Upper lobe of right lung (tissue), 1 donor: ENCODE results near the gene ACTRT2. TPM values are rescaled to one million over a fixed set of nuclear protein-coding genes. Genes with fewer than 3 reads are reported as not detected.
A peak's percentile ranks its signal among the peaks of the same experiment; 100 is the strongest.

Experiments
- ATAC-seq: fragments of 200-7000 bp; cut with Tn5 transposase; one replicate; pipeline ENCODE4 v1.9.1; 2020; ENCODE audit warnings: mild to moderate bottlenecking, moderate library complexity
- DNase-seq: peaks from one replicate; pipeline ENCODE4 v3.0.0-alpha.2; 2020
- H3K27ac ChIP-seq: fragments of 200-600 bp; one replicate; pipeline ENCODE4 v1.8.0; 2022
- H3K27me3 ChIP-seq: fragments of 200-600 bp; one replicate; pipeline ENCODE4 v1.8.0; 2022; ENCODE audit warnings: mild to moderate bottlenecking
- H3K36me3 ChIP-seq: fragments of 200-600 bp; one replicate; pipeline ENCODE4 v1.8.0; 2022
- H3K4me1 ChIP-seq: fragments of 200-600 bp; one replicate; pipeline ENCODE4 v1.8.0; 2022
- H3K4me3 ChIP-seq: fragments of 200-600 bp; one replicate; pipeline ENCODE4 v1.8.0; 2022; ENCODE audit warnings: mild to moderate bottlenecking
- H3K9me3 ChIP-seq: fragments of 200-600 bp; one replicate; pipeline ENCODE4 v1.8.0; 2022
- intact Hi-C: fragments of 100-400 bp; cut with DNase I; formaldehyde crosslinking; loops from one replicate; pipeline ENCODE4 v1.11.0; 2022
- total RNA-seq: library from RNA; stranded (reverse); fragmentation: NEBNext Ultra II Directional; extraction: Animal tissue kit (Norgen Biotek cat#: 25700); gene quantifications from one replicate; pipeline ENCODE4 v1.2.1, GENCODE V29; 2021
- TF ChIP-seq, protein P1 (sequence below): fragments of 200-600 bp; IDR thresholded peaks from one replicate; pipeline ENCODE4 v1.8.0; 2022; ENCODE audit warnings: antibody characterized with exemption
- donor health status: DM: no; HTN: yes; CAD: no; lungs with severe emphysema.

The ACTRT2 gene
- total RNA-seq, 1 donor from 2014 or later = not detected

DNA sequence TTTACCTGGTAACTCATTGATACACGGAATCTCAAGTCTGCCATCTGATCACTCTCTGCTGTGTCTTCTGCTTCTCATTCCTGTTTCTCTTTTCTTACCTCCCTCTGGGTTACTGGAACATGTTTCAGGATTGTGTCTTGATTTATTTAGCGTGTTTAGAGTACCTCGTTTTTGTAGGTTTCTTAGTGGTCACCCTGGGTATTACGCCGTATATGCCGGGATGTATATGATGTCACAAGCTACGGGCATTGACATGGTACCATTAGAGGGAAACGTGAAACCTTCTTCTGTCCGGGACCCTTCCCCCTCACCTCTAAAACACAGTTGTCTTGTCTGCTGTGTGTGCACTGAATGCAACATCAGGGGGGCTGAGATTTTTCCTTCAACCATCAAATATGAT lies 2.8 kb downstream of the ACTRT2 start:
- Histone ChIP-seq H3K36me3 (no peaks in the 10 kb centered on the region), H3K27ac (no peak overlapping the region), H3K4me3 (no peak overlapping the region), H3K27me3 (peaks cover 15% of the 10 kb centered on the region), H3K4me1 (no peaks in the 10 kb centered on the region), H3K9me3 (no peaks in the 10 kb centered on the region)
- ATAC-seq = no peak
- TF ChIP-seq, protein P1, sequence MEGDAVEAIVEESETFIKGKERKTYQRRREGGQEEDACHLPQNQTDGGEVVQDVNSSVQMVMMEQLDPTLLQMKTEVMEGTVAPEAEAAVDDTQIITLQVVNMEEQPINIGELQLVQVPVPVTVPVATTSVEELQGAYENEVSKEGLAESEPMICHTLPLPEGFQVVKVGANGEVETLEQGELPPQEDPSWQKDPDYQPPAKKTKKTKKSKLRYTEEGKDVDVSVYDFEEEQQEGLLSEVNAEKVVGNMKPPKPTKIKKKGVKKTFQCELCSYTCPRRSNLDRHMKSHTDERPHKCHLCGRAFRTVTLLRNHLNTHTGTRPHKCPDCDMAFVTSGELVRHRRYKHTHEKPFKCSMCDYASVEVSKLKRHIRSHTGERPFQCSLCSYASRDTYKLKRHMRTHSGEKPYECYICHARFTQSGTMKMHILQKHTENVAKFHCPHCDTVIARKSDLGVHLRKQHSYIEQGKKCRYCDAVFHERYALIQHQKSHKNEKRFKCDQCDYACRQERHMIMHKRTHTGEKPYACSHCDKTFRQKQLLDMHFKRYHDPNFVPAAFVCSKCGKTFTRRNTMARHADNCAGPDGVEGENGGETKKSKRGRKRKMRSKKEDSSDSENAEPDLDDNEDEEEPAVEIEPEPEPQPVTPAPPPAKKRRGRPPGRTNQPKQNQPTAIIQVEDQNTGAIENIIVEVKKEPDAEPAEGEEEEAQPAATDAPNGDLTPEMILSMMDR = no peak
- DNase-seq = no peak
- intact Hi-C loops = no loop called here

DNA sequence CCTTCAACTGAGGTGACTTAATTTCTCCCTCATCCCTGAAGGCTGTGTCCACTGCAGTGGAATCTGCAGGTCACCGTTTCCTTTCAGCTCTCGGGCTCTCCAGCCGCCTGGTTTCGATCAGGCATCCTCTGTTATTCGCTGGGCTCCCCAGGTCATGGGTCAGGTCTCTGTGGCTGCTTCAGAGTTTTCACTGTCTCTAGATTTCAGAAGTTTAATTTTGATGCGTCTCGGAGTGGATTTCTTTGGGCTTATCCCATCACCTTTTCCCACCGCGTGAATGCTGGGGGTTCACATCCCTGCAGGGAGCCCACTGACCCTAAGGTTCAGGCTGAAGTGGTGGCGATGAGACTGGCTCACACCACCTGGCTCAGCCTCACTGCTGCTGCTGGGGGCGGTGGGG lies 3.3 kb downstream of the ACTRT2 start:
- Histone ChIP-seq H3K4me3 (no peak overlapping the region), H3K27ac (no peak overlapping the region), H3K9me3 (no peaks in the 10 kb centered on the region), H3K4me1 (no peaks in the 10 kb centered on the region), H3K36me3 (no peaks in the 10 kb centered on the region), H3K27me3 (peaks cover 20% of the 10 kb centered on the region)
- ATAC-seq (no peak), DNase-seq (peak; percentile 23)
- intact Hi-C loops = no loop called here
- TF ChIP-seq, protein P1 = no peak

DNA sequence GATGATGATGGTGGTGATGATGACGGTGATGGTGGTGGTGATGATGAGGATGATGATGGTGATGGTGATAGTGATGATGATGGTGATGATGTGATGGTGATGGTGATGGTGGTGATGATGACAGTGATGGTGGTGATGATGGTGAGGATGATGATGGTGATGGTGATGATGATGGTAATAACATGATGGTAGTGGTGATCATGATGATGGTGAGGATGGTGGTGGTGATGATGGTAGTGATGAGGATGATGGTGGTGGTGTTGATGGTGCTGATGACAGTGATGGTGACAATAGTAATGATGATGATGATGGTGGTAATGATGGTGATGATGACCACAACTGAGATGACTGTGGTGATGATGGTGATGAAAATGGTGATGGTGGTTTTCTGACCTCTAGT lies 4.9 kb downstream of the ACTRT2 start:
- Histone ChIP-seq H3K27me3 (peaks cover 30% of the 10 kb centered on the region), H3K27ac (no peak overlapping the region), H3K36me3 (no peaks in the 10 kb centered on the region), H3K4me3 (no peak overlapping the region), H3K4me1 (no peaks in the 10 kb centered on the region), H3K9me3 (no peaks in the 10 kb centered on the region)
- ATAC-seq (no peak), DNase-seq (no peak)
- intact Hi-C loops = no loop called here
- TF ChIP-seq, protein P1 = no peak

DNA sequence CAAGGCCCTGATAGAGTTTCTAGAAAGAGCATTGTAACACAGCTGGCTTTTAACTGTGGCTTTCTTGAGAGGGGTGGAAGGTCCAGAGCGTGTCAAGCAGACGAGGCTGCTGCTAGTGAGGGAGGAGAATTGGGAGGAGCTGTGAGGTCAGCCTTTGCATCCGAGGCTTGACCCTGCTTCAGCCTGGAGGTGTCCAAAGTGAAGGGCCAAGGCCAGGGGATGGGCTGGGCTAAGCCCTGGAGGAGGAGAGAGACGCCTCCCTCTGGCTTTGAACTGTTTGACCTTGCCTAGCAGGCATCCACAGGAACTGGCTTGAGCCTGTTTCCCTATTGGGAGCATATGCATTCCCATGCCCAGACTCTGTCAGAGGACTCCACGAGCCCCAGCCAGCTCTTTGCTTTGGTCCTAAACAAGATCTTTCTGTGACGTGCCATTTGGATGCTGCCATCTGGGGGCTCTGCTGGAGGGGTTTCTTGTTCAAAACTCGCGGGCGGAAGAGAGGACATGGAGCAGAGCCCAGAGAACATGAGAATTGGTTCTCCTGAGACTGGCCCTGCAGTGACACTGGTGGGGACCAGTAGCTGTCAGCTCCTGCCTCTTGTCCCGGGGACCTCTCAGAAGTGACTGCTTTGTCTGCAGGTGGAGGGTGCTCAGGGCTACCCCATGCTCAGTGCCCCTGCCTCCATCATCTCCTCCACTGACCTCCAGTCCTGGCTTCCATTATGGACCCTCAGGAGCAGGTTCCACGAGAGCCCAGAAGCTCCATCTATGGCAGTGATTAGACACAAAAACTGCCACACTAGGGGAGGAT lies 5.5 kb downstream of the ACTRT2 start:
- ATAC-seq (no peak), DNase-seq (peak; percentile 37)
- Histone ChIP-seq H3K27ac (no peak overlapping the region), H3K36me3 (no peaks in the 10 kb centered on the region), H3K4me3 (no peak overlapping the region), H3K27me3 (peaks cover 30% of the 10 kb centered on the region), H3K4me1 (no peaks in the 10 kb centered on the region), H3K9me3 (no peaks in the 10 kb centered on the region)
- TF ChIP-seq, protein P1 = no peak
- intact Hi-C loops = no loop called here

DNA sequence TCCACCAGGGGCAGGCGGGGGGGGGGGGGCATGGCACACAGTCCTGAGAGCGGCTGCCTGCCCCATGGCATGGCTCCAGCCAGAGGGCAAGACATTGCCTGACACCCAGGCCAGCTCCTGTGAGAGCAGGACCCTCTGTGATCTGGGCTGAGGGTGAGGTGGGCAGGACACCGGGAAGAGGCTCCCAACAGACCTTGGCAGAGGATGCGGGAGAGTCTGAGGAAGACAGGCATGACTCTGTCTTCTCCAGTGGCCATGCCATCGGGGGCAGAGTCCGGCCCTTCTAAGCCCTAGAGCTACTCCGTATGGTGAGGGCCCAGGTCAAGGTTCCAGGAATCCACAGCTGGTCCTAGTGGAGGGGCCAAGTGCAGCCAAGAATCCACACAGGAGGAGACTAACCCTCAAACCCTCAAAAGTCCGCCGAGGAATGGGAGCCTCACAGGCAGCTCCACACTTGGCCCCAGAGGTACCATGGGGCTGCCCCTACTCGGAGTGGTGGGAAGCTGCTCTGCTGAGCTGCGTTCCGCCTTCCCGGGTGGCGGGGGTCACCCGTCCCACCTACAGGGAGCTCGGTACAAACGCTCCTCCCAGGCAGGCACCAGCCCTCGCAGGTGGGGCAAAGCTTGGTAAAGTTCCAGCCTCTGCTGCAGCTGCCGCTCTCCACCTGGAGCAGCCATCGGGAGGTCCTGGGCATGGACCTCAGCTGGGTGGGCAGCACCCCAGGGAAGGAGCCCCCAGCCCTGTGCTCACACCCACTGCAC lies 6.5 kb downstream of the ACTRT2 start:
- TF ChIP-seq, protein P1 = no peak
- Histone ChIP-seq H3K4me1 (no peaks in the 10 kb centered on the region), H3K4me3 (no peak overlapping the region), H3K36me3 (no peaks in the 10 kb centered on the region), H3K27me3 (peaks cover 30% of the 10 kb centered on the region), H3K27ac (no peak overlapping the region), H3K9me3 (no peaks in the 10 kb centered on the region)
- ATAC-seq (no peak), DNase-seq (peak; percentile 49)
- intact Hi-C loops = no loop called here
